Breast epithelium (tissue), 4 donors: Measurements from ENCODE around the gene ST6GALNAC3. TPM values are rescaled to one million over a fixed set of nuclear protein-coding genes. Genes with fewer than 3 reads are reported as not detected.
"Not testable (repeated sequence)": the region's sequence is repeated elsewhere in the genome, so short reads cannot be mapped to it uniquely, and the experiment has no call there.

Experiments
- DNase-seq, 2 donors: peaks; one replicate each; pipeline ENCODE4 v3.0.0-alpha.2; 2019; ENCODE audit warnings: low spot score in 2 of 2
- H3K27ac ChIP-seq, 2 donors: fragments of 200-600 bp; sonication (generic) in 1 of 2; one replicate each; pipeline ENCODE4 v1.5.1; 2016 to 2019; ENCODE audit warnings: mild to moderate bottlenecking in 1 of 2
- H3K27me3 ChIP-seq, 2 donors: fragments of 200-600 bp; sonication (generic) in 1 of 2; one replicate each; pipeline versions ENCODE4 v1.5.1 to v1.6.0; 2017 to 2019; ENCODE audit warnings: control low read depth in 1 of 2, mild to moderate bottlenecking in 1 of 2
- H3K36me3 ChIP-seq: fragments of 200-600 bp; one replicate; pipeline ENCODE4 v1.5.1; 2019
- H3K4me1 ChIP-seq, 2 donors: fragments of 200-600 bp; sonication (generic); one replicate each; pipeline ENCODE4 v1.5.1; 2016 to 2019; ENCODE audit warnings: control low read depth in 1 of 2
- H3K4me3 ChIP-seq, 3 donors: fragments of 200-600 bp; sonication (generic); 1 replicate in 2 of 3; 2 replicates in 1 of 3; pipeline ENCODE4 v1.5.1; 2016 to 2019; ENCODE audit warnings: mild to moderate bottlenecking in 3 of 3, moderate library complexity in 2 of 3
- H3K9me3 ChIP-seq, 2 donors: fragments of 200-600 bp; sonication (generic) in 1 of 2; one replicate each; pipeline ENCODE4 v1.5.1; 2016 to 2019; ENCODE audit warnings: control low read depth in 1 of 2
- POLR2A ChIP-seq: fragments of 450-650 bp; IDR thresholded peaks from one replicate; pipeline ENCODE4 v1.6.1; 2016; ENCODE audit warnings: antibody characterized with exemption, mild to moderate bottlenecking, moderate library complexity
- POLR2AphosphoS5 ChIP-seq, 3 donors: sonication (generic); formaldehyde crosslinking; IDR thresholded peaks; one replicate each; pipeline ENCODE4 v1.6.1; 2017; ENCODE audit warnings: antibody characterized with exemption in 3 of 3
- intact Hi-C: fragments of 100-400 bp; cut with DNase I; formaldehyde crosslinking; loops from one replicate; pipeline ENCODE4 v1.15.1; 2023; ENCODE audit warnings: low total_unique reads
- total RNA-seq, 3 donors: library from RNA; depleted of rRNA; stranded (reverse); fragments of >200 nt; gene quantifications; one replicate each; pipeline ENCODE4 v1.1.0, GENCODE V29; 2016
- TF ChIP-seq, protein P1 (sequence below), 3 donors: fragments of 450-650 bp; IDR thresholded peaks; one replicate each; pipeline ENCODE4 v1.5.1; 2016 to 2017; ENCODE audit warnings: antibody characterized with exemption in 3 of 3, mild to moderate bottlenecking in 3 of 3, moderate library complexity in 3 of 3

The ST6GALNAC3 gene
- total RNA-seq, 3 donors from 2014 or later = 4.1 to 14.4 (median 8.5) TPM

DNA sequence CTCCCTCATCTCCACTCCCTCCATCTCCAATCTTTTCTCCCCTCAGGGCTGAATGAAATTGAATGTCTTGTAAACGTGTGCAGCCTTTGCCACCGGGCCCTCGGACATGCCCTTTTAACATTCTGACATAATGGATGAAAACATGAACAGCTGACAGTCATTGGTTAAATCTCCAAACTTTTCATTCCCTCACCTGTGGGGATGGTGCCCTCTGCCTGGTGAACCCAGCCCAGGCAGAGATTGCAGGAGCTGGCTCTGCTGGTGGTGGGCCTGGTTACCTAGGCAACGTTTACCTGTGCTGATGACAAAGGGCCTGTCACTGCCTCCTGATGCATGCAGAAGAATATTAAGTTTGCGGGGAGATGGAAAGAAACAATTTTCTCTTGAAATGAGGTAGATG is 21.3 kb downstream of the ST6GALNAC3 start:
- H3K27ac ChIP-seq = no peak overlapping the region
- no peak overlapping the region for H3K4me3 ChIP-seq
- no peak for DNase-seq
- no peaks in the 10 kb centered on the region for H3K4me1 ChIP-seq
- no peaks in the 10 kb centered on the region for H3K9me3 ChIP-seq
- no peaks in the 10 kb centered on the region for H3K36me3 ChIP-seq
- intact Hi-C loops = no loop called here
- TF ChIP-seq, protein P1, sequence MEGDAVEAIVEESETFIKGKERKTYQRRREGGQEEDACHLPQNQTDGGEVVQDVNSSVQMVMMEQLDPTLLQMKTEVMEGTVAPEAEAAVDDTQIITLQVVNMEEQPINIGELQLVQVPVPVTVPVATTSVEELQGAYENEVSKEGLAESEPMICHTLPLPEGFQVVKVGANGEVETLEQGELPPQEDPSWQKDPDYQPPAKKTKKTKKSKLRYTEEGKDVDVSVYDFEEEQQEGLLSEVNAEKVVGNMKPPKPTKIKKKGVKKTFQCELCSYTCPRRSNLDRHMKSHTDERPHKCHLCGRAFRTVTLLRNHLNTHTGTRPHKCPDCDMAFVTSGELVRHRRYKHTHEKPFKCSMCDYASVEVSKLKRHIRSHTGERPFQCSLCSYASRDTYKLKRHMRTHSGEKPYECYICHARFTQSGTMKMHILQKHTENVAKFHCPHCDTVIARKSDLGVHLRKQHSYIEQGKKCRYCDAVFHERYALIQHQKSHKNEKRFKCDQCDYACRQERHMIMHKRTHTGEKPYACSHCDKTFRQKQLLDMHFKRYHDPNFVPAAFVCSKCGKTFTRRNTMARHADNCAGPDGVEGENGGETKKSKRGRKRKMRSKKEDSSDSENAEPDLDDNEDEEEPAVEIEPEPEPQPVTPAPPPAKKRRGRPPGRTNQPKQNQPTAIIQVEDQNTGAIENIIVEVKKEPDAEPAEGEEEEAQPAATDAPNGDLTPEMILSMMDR (IDR thresholded peaks at IDR 0.05) = no peak
- no peak for TF ChIP-seq POLR2AphosphoS5 (IDR thresholded peaks at IDR 0.05)
- H3K27me3 ChIP-seq = no peaks in the 10 kb centered on the region

DNA sequence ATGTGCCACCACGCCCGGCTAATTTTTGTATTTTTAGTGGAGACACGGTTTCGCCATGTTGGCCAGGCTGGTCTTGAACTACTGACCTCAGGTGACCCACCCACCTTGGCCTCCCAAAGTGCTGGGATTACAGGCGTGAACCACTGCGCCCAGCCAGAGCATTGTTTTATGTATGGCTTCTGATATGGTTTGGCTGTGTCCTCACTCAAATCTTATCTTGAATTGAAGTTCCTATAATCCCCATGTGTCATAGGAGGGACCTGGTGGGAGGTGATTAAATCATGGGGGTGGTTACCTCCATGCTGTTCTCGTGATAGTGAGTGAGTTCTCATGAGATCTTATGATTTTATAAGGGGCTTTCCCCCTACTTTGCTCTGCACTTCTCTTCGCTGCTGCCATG is 22.5 kb downstream of the ST6GALNAC3 start:
- H3K4me3 ChIP-seq, H3K27me3 ChIP-seq, DNase-seq, H3K9me3 ChIP-seq, H3K36me3 ChIP-seq, H3K4me1 ChIP-seq, H3K27ac ChIP-seq, intact Hi-C loops: not testable (repeated sequence)

DNA sequence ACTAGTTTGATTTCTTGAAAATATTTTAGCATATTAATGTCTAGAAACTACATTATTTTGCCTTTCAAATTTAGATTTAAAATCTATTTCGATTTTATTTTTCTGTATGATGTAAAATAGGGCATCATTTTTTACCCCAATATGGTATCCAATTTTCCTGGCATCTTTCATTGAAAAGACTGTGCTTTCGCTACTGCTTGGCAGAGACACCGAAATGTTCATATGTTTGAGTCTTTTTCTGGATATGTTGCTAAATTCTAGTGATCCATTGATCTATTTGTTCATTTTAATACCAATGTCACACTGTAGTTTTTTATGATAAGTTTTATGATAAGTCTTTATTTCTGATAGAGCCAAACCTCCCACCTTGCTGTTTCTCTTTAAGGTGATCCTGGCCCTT is 24.3 kb downstream of the ST6GALNAC3 start:
- Histone ChIP-seq H3K4me1 (no peaks in the 10 kb centered on the region), H3K27me3 (no peaks in the 10 kb centered on the region), H3K9me3 (no peaks in the 10 kb centered on the region), H3K27ac (no peak overlapping the region), H3K36me3 (no peaks in the 10 kb centered on the region), H3K4me3 (no peak overlapping the region)
- intact Hi-C loops = no loop called here
- TF ChIP-seq POLR2A (no peak), POLR2AphosphoS5 (IDR thresholded peaks at IDR 0.05) (no peak)
- TF ChIP-seq, protein P1 (IDR thresholded peaks at IDR 0.05) = no peak
- DNase-seq = no peak

DNA sequence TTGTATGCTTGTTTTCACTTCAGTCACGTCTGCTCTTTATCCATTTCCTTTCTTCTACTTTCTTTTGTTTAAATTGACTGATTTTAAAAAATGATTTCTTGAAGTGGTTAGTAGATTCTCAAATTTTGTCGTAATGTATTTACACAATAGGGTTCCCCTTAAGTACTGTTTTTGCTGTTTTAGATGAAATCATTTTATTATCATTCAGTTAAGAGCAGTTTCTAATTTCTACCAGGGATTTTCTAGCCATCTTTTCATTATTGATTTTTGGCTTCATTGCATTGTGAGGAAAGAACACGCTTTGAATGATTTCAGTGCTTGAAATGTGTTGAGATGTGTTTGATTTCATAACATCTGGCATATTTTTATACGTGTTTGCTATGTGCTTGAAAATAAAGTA is 27.0 kb downstream of the ST6GALNAC3 start:
- intact Hi-C loops = no loop called here
- DNase-seq = no peak
- Histone ChIP-seq H3K36me3 (no peaks in the 10 kb centered on the region), H3K9me3 (no peaks in the 10 kb centered on the region), H3K27ac (no peak overlapping the region), H3K4me3 (no peak overlapping the region), H3K4me1 (no peaks in the 10 kb centered on the region), H3K27me3 (no peaks in the 10 kb centered on the region)
- TF ChIP-seq POLR2A (no peak), POLR2AphosphoS5 (IDR thresholded peaks at IDR 0.05) (no peak)
- TF ChIP-seq, protein P1 (IDR thresholded peaks at IDR 0.05) = no peak

DNA sequence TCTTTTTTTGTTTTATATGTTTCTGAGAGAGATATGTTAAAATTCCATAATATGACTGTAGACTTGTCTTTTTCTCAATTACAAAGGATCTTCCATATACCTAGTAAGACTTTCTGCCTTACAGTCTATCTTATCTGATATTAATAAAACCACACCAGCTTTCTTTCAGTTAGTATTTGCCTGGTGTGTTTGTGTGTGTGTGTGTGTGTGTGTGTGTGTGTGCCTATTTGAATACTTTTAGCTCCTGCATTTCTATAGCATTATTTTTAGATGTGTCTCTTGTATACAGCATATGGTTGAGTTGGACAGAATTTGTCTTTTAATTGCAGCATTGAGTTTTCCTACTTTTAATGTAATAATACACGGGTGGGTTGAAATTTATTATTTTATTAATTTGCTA is 27.5 kb downstream of the ST6GALNAC3 start:
- TF ChIP-seq POLR2A = no peak
- TF ChIP-seq, protein P1 (IDR thresholded peaks at IDR 0.05) = no peak
- TF ChIP-seq POLR2AphosphoS5 (IDR thresholded peaks at IDR 0.05) = no peak
- intact Hi-C loops = no loop called here
- DNase-seq = no peak
- Histone ChIP-seq H3K4me1 (no peaks in the 10 kb centered on the region), H3K36me3 (no peaks in the 10 kb centered on the region), H3K9me3 (no peaks in the 10 kb centered on the region), H3K4me3 (no peak overlapping the region), H3K27me3 (no peaks in the 10 kb centered on the region), H3K27ac (no peak overlapping the region)

DNA sequence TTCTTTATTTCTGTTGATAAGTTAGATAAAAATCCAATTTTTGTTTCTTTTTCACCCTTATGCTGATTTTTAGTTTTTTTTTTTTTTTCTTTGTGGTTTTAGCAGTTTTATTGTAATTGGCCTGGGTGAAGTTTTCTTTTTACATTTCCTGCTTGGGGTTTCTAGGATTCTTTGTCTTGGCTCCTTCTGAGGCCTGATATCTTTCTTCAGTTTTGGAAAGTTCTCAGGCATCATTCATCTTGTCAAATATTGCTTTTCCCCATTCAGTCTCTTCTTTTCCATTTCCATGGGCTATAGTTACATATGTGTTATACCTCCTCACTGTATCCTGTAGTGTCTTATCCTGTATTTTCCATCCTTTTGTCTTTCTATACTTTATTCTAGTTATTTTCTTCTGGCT is 28.5 kb downstream of the ST6GALNAC3 start:
- no peaks in the 10 kb centered on the region for H3K27me3 ChIP-seq
- intact Hi-C loops = no loop called here
- no peaks in the 10 kb centered on the region for H3K36me3 ChIP-seq
- H3K27ac ChIP-seq = no peak overlapping the region
- H3K4me1 ChIP-seq = no peaks in the 10 kb centered on the region
- TF ChIP-seq POLR2A = no peak
- TF ChIP-seq, protein P1 (IDR thresholded peaks at IDR 0.05) = no peak
- TF ChIP-seq POLR2AphosphoS5 (IDR thresholded peaks at IDR 0.05) = no peak
- no peak overlapping the region for H3K4me3 ChIP-seq
- no peaks in the 10 kb centered on the region for H3K9me3 ChIP-seq
- no peak for DNase-seq
